ENCODE measurements around the gene MAN2A2.

DNA sequence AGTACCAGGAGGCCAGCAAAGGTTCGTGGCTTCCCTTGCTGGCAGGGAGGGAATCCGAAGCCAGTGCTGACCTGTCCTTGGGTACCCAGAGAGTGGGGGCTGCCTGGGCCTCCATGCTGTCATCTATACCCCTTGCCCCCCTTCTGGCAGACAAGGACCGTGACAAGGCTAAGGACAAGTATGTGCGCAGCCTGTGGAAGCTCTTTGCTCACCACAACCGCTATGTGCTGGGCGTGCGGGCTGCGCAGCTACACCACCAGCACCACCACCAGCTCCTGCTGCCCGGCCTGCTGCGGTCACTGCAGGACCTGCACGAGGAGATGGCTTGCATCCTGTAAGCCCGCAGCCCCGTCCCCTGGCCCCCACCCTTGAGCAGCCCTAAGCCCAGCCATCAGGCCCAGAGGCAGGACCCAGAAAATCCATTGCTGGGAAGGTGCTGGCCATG, 16.0 kb upstream of the MAN2A2 start:
- TF ChIP-seq, protein P1, sequence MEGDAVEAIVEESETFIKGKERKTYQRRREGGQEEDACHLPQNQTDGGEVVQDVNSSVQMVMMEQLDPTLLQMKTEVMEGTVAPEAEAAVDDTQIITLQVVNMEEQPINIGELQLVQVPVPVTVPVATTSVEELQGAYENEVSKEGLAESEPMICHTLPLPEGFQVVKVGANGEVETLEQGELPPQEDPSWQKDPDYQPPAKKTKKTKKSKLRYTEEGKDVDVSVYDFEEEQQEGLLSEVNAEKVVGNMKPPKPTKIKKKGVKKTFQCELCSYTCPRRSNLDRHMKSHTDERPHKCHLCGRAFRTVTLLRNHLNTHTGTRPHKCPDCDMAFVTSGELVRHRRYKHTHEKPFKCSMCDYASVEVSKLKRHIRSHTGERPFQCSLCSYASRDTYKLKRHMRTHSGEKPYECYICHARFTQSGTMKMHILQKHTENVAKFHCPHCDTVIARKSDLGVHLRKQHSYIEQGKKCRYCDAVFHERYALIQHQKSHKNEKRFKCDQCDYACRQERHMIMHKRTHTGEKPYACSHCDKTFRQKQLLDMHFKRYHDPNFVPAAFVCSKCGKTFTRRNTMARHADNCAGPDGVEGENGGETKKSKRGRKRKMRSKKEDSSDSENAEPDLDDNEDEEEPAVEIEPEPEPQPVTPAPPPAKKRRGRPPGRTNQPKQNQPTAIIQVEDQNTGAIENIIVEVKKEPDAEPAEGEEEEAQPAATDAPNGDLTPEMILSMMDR (IDR thresholded peaks at IDR 0.05 in 4 of 5, conservative IDR thresholded peaks at IDR 0.05 in 1 of 5) = no peak
- TF ChIP-seq POLR2A (IDR thresholded peaks at IDR 0.05) = no peak
